ENCODE data around the gene RBBP6.

Gene RBBP6

DNA sequence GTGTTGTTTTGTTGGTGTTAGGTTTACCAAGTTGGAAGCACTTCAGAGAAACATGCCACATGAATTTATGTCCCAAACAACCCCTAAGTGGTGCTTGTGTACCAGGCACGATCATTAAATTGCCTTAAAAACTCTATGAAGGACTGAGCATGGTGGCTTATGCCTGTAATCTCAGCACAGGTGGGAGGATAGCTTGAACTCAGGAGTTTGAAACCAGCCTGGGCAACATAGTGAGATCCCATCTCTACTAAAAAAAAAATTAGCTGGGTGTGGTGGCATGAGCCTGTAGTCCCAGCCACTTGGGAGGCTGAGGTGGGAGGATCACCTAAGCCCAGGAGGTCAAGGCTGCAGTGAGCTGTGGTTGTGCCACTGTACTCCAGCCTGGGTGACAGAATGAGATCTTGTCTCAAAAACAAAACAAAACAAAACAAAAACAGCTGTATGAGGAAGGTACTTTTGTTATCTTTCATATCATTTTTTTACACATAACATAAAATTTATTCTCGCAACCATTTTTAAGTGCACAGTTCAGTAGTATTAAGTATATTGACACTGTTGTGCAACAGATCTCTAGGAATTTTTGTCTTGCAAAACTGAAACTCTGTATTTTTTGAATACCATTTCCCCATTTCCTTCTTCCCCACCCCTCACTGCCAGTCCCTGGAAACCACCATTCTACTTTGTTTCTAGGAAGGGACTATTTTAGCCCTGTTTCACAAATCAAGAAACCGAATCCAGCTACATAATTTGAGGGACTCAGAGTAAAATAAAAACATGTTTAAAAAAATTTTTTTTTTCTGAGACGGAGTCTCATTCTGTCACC lies 14.3 kb upstream of the RBBP6 start:
- no peak for DNase-seq (ENCODE audit: low read depth in 2 of 2)

DNA sequence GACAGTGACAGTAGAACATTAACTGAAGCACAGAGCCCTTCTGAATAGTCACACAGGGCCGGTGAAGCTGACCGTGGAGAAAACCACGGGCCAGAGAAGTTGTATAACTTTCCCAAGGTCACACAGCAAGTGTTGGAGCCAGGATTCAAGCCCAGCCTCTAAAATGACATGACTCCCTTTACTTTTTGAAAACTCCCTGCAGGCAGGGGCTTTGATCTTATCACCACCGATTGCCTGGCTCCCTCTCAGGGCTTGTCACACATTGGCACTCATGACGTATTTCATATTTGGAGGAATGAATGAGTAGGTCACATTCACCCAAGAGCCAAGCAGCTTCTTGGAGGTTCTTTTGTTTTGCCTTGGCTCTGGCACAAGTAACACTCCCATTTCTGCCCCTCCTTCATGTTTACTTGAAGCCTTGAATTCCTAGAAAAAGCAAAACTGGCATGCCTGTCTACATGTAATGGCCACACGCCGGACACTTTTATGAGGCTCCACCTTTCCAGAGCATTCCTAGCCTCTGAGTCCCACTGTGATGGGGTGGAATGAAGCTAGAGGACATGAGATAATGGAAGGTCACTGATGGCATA lies 13.3 kb upstream of the RBBP6 start:
- DNase-seq (ENCODE audit: low read depth in 2 of 2): no peak

DNA sequence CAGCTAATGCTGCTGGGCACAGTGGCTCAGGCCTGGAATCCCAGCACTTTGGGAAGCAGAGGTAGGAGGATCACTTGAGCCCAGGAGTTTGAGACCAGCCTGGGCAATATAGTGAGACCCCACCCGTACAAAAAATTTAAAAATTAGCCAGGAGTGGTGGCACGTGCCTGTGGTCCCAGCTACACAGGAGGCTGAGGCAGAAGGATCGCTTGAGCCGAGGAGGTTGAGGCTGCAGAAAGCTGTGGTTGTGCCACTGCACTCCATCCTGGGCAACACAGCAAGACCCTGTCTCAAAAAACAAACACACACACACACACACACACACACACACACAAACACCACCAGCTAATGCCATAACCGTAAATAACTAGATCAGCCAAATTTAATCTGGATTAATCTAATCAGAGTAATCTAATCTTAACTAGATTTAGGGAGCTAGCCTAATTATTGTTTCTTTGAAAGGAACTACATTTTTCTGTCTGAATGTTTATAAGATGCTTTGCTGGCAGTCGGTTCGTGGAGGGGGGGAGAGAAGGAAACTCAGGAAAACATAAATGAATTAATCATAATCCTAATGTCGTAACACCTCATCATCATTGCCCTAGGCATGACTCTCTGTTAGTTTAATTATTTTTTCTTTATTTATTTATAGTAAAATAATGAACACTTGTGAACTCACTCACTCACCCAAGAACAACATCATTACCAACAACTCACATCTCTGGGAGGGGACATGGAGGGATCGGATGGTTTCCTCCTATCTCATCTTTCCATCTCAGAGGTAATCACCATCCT lies 12.5 kb upstream of the RBBP6 start:
- no peak for DNase-seq (ENCODE audit: low read depth in 2 of 2)

DNA sequence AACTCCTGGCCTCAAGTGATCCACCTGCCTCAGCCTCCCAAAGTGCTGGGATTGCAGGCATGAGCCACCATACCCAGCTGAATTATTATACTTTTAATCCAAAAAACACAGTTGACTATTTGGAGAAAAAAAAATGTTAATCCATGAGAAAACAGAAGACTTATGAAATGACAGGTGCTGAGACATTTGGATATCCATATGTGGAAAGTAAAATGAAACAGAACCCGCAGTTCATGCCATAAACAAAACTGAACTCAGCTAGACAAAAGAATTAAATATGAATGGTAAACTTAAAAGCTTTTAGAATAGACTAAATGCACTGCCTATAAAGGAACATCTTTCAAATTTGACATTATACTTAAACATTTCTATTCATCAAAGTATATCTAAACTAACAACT lies 8.2 kb upstream of the RBBP6 start:
- DNase-seq (ENCODE audit: low read depth in 2 of 2): no peak

DNA sequence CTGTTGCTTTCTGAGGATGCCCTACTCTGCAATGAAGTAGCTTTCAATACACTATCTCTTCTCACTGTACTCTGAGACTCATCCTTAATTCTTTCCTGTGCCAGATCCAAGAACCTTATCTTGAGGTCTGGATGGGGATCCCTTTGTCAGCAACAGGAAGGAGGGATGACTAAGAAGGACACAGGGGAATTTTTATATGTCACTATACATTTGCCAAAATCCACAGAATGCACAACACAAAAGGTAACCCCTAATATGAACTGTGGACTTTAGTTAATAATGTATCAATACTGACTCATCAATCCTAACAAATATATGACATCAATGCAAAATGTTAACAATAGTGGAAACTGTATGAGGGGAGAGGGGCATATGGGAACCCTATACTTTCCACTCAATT lies 4.7 kb upstream of the RBBP6 start:
- DNase-seq (ENCODE audit: low read depth in 2 of 2): no peak

DNA sequence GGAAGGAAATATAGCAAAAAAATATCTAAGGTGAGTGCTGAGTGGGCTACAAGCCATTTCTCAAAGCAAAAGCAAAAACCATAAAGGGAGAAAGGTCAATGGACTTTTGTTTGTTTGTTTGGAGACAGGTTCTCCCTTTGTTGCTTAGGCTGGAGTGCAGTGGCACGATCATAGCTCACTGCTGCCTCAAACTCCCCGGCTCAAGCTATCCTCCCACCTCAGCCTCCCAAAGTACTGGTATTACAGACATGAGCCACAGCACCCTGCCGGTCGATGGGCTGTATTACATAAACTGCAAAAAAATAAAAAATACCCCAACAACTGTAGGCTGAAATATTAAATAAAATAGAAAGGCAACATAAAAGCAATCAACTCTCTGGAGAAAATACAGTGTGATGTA lies 3.5 kb upstream of the RBBP6 start:
- no peak for DNase-seq (ENCODE audit: low read depth in 2 of 2)

DNA sequence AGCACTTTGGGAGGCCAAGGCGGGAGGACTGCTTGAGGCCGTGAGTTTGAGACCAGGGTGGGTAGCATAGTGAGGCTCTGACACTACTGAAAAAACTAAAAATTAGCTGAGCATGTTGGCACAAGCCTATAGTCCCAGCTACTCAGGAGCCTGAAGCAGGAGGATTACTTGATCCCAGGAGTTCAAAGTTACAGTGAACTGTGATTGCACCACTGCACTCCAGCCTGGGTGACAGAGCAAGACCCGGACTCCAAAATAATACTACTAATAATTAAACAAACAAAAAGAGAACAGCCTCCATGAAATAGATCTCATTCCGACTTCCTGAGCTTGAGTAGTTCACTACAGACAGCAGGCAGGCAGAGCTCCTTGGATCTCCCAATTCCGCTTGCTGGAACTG lies 2.7 kb upstream of the RBBP6 start:
- DNase-seq (ENCODE audit: low read depth in 2 of 2): no peak

DNA sequence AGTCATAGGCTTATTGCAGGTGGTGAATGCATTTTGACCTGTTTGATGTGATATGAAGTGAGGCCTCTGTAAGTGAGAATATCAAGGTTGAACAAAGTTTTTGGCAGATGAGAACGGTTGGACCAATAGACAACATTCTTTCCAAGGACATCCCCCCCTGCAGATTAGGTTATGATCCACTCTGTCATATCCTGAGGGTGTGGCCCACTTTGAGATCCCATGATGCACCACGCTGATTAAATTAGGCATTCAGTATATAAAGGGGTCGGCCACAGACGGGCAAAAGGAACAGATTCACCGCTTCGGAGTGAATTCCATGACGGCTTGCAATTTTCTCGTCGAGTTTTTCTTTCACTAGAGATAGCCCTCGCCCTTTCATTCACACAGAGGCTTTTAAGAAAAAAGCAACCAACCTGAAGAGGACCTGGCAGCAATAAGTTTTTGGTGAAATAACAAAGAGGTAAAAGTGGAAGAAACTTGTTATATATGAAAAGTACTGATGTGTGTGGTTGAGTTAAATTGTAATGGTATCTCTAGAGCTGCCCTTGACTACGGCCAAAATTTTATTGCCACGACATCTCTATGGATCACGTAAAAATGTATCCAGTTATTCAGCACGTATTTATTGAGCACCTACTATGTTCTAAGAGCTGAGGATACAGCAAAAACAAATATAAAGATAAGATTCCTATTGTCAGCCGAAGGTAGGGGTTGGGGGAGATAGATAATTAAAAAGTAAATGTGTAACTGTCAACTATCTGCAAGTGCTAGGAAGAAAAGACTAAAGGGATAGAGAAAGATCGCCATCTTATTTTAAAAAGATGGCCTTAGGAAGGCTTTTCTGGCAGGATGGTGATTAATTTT lies 1.7 kb upstream of the RBBP6 start:
- DNase-seq (ENCODE audit: low read depth in 2 of 2): no peak

DNA sequence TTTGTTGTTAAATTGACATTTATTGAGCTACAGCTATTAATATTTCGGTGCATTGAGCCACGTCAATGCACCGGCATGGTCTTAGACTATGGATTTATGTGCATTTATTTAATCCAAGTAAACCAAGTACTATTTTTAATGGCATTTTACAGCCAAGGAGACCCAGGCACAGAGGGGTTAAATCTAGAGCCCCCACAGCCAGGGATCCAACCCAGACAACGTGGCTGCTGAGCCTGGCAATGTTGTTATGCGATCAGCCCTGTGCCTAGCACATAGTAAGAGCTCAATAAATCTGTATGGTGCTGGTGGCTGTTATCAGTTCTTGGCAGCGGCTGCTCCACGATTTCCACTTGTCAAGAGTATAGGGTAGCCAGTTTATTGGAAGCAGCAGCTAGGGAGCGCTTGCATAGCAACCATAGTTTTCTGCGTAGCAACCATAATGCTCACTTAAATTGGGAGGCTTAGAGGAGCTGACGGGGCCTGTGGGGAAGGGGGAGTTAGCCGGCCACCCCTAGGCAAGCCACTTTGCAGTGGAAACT lies 541 bp upstream of the RBBP6 start:
- no peak for DNase-seq (ENCODE audit: low read depth in 2 of 2)

DNA sequence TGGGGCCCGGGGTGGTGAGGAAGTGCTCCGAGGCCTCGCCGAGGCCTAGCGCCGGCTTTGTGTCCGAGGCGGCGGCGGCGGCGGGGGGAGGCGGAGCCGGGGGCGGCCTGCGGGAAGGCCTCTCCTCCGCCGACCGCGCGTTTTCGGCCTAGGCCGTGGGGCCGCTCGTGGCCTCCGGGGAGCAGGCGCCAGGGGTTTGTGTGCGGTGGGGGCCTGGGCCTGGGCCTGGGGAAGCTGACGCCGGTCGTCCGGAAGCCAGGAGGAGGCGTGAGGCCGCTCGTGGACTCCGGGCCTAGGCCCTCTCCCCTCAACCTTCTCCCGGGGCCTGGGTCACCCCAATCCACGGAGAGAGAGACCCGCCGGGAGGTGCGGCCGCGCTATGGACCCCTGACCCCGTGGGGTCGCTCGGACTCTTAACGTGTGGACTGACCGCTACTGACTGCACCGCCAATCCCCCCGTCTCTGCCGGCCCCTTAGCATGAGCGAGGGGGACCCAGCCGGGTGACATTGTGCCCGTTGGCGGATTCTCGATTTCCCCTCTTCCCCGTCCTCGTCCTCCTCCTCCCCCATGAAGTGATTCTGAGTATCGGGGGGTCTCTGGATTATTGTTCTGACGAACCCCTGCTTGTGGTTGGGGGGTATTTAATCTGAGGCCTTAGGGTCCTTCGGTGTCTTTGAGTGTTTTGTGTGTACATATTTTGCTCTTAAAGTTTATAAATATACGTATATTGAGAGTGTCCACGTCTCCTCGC lies 660 bp downstream of the RBBP6 start:
- peak in 1 of 2 experiments; percentile 10 for DNase-seq (ENCODE audit: low read depth in 2 of 2)

DNA sequence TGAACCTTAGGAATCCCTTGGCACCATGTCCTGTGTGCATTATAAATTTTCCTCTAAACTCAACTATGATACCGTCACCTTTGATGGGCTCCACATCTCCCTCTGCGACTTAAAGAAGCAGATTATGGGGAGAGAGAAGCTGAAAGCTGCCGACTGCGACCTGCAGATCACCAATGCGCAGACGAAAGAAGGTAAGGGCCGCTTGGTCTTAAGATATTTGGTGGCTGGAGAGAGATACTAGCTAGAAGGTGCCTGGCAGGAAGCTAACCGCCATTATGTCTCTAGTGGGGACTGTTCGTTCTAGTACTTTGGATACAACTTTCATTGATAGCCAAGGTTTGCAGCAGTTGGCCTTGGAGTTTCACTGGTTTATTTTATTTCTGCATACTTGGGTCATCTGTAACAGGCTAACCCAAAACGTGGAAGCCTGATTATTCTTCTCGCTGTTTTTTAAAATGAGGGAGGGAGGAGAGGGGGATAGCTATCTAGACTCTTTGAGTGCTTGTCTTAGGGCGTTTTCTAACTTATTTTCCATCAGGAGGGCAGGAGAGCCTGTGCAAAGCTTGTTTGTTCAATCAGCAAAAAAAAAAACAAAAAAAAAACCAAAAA lies 1.3 kb downstream of the RBBP6 start:
- no peak for DNase-seq (ENCODE audit: low read depth in 2 of 2)

DNA sequence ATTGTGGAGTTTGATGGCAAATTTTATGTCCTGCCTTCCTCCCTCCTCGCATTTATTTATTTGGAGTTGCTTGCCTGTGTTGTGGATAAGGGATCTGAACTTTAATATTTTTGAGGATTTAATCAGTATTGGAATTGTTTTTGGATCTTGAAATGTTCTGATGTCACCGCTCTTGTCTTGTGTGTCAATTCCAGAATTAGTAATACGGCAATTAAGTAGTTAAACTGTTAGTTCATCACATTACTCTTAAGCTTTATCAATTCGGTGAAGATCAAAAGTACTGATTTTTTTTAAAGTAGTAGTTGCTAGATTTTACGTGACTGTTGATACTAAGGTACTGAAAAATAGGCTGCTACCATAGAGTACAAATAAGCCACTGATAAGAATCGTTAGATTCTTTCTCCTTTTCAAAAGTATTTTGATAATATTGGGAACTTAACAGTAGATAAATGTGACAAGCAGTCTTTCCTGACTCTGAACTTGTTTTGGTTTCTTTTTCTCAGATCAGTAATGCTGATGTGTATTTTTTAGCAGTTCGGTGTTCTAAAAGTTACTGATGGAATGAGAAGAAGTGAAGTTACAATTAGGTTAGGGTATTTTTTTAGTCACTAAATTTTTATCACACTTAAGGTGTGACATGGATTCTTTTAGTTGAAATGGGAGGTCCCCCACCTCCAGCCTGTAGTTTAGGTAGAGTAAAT lies 2.0 kb downstream of the RBBP6 start:
- no peak for DNase-seq (ENCODE audit: low read depth in 2 of 2)

DNA sequence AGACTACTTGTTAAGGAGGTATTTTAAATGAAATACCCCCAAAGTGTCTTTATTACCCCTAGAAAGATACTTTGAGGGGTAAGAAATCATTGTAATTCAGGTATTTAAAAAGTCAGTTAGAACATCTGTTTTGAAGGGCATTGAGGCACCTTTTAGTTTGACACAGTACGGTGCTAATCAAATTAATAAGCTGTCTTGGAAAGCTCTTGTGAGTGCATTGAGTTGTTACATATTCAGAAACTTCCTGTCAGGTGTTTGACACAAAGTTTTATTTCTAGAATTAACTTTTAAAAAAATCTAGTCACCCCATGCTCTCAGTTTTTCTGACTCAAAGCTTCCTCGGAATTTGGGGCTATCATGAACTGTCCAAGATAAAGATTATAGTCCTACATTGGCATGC lies 4.6 kb downstream of the RBBP6 start:
- DNase-seq (ENCODE audit: low read depth in 2 of 2): no peak

DNA sequence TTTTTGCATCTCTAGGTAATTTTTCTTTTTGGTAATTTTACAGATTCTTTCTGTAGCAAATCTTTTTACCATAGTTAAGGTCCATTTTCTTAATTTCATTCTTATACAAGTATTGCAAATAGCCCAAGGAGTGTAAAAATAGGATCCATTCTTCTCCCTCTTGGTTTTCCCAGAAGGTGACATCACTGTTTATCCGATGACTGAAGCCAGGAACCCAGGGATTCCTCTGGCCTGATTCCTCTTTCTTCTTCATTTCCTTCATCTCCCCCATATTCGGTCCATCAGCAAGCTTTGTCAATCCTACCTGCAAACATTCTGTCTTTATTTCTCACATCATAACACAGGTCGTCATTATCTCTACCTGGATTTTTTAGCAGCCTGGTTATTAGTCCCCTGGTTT lies 5.3 kb downstream of the RBBP6 start:
- no peak for DNase-seq (ENCODE audit: low read depth in 2 of 2)

DNA sequence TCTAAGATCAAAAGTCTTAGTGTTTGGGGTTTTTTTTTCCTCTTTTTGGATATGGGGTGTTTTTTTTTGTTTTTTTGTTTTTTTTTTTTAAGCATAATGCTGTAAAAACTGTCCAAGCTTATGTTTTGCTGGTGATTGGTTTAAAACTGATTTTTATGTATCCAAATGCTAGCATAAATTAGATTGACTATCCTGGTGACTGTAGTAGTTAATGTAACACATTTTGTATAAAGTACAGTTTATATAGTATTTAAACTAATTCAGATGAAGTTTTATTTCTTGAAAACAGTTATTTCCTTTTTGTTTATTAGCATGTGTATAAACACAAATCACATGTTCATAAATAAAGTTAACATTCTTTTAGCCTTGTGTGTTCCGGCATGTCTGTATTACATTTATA lies 10.9 kb downstream of the RBBP6 start:
- DNase-seq (ENCODE audit: low read depth in 2 of 2): no peak

DNA sequence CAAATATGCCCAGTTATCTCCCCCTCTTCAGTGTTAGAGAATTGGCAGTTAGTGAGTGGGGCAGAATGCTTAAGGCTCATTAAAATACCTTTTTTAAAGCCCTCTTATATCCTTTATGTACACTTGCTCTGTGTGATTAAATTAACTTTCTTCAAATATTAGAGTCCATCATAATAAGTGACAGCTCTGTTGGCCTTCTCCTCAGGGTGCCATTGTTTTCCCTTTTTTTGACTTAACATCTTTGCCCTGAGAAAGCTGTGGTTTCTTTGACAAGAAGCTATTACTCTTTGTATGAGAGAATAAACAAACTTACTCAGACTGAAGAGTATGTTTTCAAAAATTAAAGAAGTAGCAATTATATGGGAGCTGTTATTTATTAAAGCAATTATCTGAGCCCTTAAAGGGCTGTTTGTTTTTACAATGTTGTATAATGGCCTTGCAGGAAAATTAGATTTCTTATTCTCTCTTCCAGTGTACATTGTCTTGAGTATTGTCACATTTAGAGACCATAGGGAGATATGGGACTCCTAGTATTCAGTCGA lies 13.4 kb downstream of the RBBP6 start:
- DNase-seq (ENCODE audit: low read depth in 2 of 2): no peak

DNA sequence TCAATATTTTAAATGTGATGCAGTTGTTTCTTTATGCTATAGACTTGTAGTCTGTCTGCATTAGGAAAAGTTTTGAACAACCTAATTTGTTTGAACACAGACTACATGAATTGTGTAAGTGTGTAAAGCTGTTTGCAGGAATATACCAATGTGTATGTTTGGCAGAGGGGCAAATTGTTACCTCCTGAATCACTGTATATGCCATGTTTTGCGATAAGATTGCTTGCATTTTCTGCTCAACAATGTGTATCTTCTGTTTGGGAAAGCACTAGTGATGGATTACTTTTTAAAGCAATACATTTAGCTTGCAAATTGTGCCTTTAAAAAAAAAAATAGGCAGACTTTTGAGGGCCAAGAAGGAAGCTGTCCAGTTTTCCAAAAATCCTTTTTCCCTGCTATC lies 14.6 kb downstream of the RBBP6 start:
- DNase-seq (ENCODE audit: low read depth in 2 of 2): no peak

DNA sequence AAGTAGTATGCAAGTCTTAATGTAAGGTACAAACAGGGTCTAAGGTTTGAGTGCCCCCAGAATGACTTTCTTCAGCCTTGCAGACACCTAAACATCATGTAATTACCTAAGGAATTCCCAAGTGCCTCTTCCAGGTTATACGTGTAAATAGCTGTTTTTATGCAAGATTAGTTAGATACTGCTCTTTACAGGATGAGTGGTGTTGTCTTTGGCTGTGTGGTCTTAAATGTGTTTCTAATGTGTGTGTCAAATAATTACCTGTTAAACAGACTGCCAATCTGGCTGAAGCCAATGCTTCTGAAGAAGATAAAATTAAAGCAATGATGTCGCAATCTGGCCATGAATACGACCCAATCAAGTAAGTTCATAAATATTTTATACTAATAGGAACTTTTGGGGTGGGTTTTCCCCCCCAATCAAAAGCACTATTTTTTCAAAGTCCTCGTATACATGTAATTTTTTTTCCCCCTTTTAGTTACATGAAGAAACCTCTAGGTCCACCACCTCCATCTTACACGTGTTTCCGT lies 16.0 kb downstream of the RBBP6 start:
- DNase-seq (ENCODE audit: low read depth in 2 of 2): no peak

DNA sequence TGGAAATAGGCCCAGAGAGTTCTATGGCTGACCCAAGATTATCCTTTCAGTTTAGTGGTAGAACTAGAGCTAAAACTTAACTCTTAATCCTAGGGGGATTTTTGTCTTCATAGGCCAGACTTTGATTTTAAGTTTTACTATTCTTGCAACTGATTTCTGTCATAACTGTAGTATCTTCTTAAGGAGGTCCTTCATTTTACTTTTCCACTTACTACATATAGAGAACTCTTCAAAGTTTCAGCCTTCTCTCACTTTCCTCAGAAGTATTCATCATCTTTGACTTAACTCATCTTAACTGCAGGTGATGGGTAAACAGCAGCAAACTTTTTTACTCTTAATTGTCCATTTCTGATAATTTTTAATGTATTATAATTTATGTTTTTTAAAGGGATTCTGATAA lies 23.4 kb downstream of the RBBP6 start:
- DNase-seq (ENCODE audit: low read depth in 2 of 2): no peak

Measured in fibroblast of skin of left quadriceps (primary cell).